Activated gamma-delta T cell treated with Interleukin-2 at 50 U/mL for 16 hours (primary cell): Measurements from ENCODE around the gene PDIA5.

Experiments
- DNase-seq: peaks from one replicate; pipeline ENCODE4 v3.0.0-alpha.2; 2020

Gene PDIA5

GRCh38 chr3:123044981-123045763 lies 21.7 kb upstream of the PDIA5 start:
- DNase-seq = no peak

- DNase-seq = no peak
Measured at GRCh38 chr3:123046262-123047061, 20.4 kb upstream of the PDIA5 start.

- no peak for DNase-seq
Measured at GRCh38 chr3:123047062-123047319, 19.8 kb upstream of the PDIA5 start.

GRCh38 chr3:123048480-123049237 lies 18.2 kb upstream of the PDIA5 start:
- DNase-seq = no peak

GRCh38 chr3:123050666-123051065 lies 16.2 kb upstream of the PDIA5 start:
- no peak for DNase-seq

GRCh38 chr3:123053107-123053506 lies 13.7 kb upstream of the PDIA5 start:
- no peak for DNase-seq

- DNase-seq = no peak
Measured at GRCh38 chr3:123054109-123054778, 12.6 kb upstream of the PDIA5 start.

GRCh38 chr3:123054931-123055330 lies 11.9 kb upstream of the PDIA5 start:
- no peak for DNase-seq

- DNase-seq = no peak
Measured at GRCh38 chr3:123055352-123055751, 11.5 kb upstream of the PDIA5 start.

GRCh38 chr3:123058505-123058904 lies 8.3 kb upstream of the PDIA5 start:
- DNase-seq = no peak

- DNase-seq = no peak
Measured at GRCh38 chr3:123060054-123060453, 6.8 kb upstream of the PDIA5 start.

GRCh38 chr3:123061856-123062255 lies 5.0 kb upstream of the PDIA5 start:
- no peak for DNase-seq

GRCh38 chr3:123063034-123063433 lies 3.8 kb upstream of the PDIA5 start:
- no peak for DNase-seq

GRCh38 chr3:123064506-123064905 lies 2.3 kb upstream of the PDIA5 start:
- DNase-seq = no peak

GRCh38 chr3:123064914-123065313 lies 1.9 kb upstream of the PDIA5 start:
- no peak for DNase-seq

- DNase-seq = no peak
Measured at GRCh38 chr3:123066599-123066895, 278 bp upstream of the PDIA5 start.

GRCh38 chr3:123067689-123068600 lies 1.1 kb downstream of the PDIA5 start:
- no peak for DNase-seq

GRCh38 chr3:123068601-123069381 lies 2.0 kb downstream of the PDIA5 start:
- DNase-seq = no peak

GRCh38 chr3:123070510-123070909 lies 3.7 kb downstream of the PDIA5 start:
- no peak for DNase-seq

GRCh38 chr3:123071146-123071545 lies 4.3 kb downstream of the PDIA5 start:
- DNase-seq = no peak

- DNase-seq = no peak
Measured at GRCh38 chr3:123071581-123071980, 4.8 kb downstream of the PDIA5 start.

GRCh38 chr3:123072152-123072551 lies 5.3 kb downstream of the PDIA5 start:
- DNase-seq = no peak
